HG03432 (cell line): Measurements from ENCODE around the gene FOXJ1.
A peak's percentile ranks its signal among the peaks of the same experiment; 100 is the strongest.

ENCODE experiments used
- ATAC-seq: cut with Tn5 transposase; IDR thresholded peaks from one replicate; pipeline ENCODE4 v1.9.1; 2021; ENCODE audit warnings: mild to moderate bottlenecking, moderate library complexity; ENCODE audit not compliant: unreplicated experiment

FOXJ1 gene

DNA sequence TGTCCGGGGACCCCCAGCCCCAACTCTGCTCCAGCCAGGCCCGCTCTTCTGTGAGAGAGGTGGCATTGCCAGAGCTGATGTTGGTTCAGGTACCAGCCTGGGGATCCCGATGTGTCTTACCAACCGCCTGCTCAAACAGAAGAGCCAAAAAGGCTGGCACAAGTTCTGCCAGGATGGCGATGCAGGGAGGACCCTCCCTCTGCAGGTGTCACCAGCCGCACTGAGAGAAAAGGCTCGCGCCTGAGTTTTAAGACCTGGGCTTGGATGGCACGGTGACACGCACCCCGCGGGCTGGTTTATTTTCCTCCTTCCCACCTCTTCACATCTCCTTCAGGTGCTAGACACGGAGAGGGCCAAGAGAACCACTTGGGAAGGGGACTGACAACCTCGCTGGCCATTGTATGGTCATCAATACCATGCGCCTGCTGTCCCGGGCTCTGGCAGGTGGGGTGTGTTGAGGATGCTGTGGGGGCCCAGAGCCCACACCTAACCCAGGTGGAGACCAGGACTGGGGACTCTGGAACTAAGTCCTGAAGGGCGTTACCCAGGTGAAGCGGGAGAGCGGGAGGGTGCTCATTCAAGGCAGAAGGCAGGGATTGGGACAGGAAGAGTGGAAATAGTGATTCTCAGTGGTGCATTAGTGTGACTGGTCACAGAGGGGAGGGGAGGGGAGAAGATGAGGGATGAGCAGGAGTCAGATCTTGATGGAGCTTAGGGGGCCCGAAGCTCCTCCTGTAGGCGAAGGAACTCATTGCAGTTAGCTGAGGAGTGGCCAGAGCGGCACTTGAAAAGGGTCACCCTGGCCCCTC, 16.3 kb downstream of the FOXJ1 start:
- ATAC-seq = no peak

DNA sequence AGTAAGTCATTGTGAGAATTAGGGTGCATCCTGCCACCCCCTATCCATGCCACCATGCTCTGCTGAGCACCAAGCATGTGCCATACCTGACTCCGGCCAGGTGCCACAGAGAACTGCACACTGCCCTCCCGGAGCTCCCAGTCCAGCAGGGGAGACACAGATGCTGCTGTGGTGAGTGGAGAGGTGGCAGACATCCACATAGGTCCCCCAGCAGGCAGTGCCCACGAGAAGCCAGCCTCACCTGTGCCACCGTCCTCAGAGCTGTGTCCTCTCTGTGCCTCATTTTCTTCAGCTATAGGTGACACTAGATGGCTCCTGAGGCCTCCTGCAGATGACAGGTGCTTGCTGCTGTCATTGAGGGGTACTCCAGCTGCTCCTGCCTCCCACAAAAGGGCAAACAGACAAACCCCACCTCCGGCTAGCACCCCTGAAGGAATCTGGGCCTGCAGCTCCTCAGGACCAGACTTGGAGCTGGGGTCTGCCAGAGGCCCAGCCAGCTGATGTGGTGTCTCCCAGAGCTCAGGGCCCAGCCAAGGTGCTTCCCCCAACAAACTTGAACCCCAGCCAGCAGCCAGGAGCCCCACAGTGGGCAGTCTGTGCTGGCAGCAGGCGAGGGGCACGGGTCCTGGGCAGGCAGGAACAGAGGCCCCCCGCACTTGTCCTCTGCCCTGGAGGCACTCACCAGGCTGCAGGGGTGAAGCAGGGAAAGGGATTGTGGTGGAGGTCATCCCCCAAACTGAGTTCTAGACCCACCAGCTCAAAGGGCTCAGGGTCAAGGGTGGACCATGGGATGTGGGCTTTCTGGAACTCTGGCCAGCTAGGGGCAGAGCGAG, 17.1 kb downstream of the FOXJ1 start:
- no peak for ATAC-seq

DNA sequence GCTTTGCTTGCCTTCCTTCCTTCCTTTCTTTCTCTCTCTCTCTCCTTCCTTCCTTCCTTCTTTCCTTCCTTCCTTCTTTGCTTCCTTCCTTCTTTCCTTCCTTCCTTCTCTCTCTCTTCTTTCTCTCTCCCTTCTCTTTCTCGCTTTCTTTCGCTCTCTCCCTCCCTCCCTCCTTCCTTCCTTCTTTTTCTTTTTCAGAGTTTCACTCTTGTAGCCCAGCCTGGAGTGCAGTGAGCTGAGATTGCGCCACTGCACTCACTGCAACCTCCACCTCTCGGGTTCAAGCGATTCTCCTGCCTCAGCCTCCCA, 17.9 kb downstream of the FOXJ1 start:
- no peak for ATAC-seq

DNA sequence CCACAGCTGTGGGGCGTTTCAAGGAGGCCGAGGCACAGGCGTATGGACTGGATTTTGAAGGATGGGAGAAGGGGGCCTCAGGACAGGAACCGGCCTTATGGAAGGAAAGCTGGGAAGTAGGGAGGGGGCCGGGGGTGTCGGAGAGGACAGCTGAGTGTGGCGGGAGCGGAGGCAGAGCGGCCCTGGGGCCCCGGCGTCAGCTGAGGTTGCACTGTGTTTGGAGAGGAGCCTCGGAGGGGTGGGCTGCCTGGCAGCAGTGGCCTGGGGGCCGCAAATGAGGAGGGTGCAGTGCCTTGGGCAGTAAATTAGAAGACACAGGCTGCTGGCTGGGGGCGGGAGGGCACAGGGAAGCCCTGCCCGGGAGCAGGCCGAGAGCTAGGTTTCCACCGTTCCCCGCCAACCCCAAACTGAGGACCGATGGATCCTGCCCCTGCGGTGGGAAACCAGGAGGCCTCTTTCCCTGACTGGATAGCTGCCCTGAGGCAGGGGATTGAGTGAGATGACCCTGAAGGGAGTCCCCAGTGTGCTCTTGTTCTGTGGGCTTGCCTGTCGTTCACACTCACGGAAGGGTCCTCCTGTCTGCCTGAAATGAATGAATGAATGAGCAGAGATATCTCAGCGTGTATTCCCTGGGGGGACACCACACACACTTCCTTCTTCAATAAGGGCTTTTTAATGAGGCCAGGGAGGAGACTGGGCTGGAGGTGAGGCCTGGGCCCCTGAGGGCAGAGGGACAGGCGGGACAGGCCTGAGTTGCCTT, 18.4 kb downstream of the FOXJ1 start:
- ATAC-seq = no peak

DNA sequence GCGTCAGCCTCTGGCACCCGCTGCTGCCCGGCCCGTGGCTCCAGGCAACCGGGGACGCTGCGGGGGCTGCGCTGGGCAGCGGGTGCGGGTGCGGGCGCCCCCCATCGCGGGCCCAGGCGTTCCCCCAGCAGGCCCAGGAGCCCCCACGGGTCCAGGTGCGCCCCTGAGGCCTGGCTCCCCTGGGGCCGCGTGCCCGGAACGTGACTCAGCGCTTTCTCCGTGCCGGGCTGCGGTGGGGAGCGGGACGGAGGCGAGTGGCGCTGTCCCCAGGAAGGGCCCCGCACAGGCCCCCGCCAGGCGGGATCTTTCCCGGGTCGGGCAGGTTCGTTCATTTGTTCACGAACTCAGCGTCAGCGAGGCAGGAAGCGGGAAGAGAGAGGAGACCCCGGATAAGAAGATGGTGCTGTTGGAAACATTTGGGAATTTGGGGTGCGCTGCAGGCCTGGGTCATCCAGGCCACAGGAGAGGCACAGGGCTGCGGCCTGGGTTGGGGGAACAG, 19.1 kb downstream of the FOXJ1 start:
- ATAC-seq = peak; percentile 21

DNA sequence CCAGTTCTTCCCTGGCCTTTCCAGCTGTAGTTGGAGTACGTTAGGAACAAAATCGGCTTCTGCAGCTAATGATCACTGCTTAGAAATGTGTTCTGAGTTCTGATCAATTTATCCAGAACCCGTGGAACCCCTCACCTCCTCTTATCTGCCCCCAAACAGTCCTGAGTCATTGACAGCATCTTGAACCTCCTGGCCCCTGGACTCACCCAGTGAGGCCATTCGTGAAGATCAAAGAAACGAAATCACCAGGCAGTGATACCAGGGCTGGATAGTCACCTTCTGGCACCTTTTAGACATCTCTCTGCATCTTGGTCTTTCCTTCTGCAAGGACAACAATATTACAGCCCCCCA, 20.4 kb downstream of the FOXJ1 start:
- no peak for ATAC-seq

DNA sequence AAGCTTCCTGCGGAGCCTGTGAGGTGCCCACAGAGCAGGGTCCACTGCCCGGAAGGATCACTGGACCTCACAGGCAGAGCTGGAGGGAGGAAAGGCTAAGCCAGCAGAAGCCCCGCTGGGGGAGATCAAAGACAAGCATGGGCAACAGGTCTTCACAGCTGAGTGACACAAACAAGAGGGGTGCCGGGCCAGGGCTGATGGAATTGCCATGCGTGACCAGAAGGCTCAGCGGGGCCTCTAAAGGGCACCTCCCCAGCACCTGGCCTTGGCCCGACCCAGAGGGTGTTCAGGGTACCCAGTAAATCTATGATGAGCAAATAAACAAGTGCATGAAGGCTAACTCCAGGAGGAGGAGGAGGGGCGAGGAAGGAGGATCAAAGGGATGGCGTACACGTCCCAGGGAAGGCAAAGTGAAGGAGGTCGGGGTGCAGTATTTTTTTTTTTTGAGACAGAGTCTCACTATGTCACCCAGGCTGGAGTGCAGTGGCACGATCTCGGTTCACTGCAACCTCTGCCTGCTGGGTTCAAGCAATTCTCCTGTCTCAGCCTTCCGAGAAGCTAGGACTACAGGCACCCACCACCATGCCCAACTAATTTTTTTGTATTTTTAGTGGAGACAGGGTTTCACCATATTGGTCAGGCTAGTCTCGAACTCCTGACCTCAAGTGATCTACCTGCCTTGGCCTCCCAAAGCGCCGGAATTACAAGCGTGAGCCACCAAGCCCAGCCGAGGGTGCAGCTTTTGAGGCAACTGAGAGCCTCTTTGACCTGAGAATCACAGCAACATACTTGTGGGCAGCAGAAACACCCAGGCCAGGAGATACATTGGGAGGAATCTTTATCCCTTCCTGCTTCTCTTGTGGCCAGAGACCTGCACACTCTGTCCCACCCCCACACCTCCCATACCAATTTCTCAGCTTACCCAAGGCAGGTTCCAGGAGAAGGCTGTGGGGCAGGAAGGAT, 21.4 kb downstream of the FOXJ1 start:
- ATAC-seq = no peak

DNA sequence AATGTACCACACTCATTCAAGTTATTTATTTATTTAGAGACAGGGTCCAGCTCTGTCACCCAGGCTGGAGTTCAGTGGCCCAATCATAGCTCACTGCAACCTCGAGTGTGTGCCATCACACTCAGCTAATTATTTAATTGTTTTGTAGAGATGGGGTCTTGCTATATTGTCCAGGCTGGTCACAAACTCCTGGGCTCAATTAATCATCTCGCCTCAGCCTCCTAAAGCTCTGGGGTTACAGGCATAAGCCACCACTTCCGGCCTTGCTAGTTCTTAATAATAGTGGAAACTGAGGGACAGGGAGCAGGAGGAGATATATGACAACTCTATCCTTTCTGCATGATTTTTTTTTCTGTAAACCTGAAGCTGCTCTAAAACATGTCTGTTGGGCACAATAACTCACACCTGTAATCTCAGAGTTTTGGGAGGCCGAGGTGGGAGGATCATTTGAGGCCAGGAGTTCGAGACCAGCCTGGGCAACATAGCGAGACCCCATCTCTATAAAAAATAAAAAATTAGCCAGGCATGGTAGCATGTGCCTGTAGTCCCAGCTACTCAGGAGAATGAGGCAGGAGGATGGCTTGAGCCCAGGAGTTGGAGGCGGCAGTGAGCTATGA, 25.8 kb downstream of the FOXJ1 start:
- ATAC-seq = no peak

DNA sequence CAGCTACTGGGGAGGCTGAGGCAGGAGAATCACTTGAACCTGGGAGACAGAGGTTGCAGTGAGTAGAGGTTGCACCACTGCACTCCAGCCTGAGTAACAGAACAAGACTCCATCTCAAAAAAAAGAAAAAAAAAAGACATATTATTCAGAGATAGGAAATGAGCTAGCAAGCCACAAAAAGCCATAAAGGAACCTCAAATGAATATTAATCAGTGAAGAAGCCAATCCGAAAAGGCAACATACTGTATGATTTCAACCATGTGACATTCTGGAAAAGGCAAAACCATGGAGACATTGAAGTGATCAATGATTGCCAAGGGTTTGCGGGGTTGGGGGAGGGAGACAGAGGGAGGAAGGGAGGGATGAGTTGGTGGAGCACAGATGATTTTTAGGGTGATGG, 29.1 kb downstream of the FOXJ1 start:
- ATAC-seq = no peak

DNA sequence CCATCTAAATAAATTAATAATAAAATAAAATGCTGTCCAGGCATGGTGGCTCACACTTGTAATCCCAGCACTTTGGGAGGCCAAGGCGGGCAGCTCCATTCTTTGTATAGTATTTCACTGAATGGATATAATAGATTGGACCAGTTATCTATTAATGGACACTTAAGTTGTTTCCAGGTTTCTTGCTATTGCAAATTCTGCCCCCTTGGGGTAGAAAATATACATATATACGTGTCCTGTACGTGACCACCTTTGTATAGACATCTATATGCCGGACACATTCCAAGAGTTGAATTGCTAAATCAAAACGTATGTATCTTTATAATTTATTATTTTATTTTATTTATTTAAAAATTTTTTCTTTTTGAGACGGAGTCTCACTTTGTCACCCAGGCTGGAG, 33.5 kb downstream of the FOXJ1 start:
- ATAC-seq = no peak

DNA sequence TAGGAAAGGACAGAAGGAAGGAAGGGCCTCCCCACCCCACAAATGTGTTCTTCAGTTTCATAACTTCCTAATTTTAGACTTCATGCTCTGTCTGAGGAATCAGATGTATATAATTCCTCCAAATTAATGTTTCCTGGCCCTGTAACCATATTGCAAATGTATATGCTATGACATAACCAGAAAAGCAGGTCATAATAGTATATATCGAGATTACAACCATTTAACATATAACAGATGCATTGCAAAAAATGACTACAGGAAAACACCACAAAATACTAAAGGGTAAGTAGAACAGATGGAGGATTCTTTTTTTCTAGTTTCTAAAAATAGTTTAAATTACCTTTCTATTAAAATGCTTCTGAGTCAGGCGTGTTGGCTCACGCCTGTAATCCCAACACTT, 34.3 kb downstream of the FOXJ1 start:
- ATAC-seq = no peak

DNA sequence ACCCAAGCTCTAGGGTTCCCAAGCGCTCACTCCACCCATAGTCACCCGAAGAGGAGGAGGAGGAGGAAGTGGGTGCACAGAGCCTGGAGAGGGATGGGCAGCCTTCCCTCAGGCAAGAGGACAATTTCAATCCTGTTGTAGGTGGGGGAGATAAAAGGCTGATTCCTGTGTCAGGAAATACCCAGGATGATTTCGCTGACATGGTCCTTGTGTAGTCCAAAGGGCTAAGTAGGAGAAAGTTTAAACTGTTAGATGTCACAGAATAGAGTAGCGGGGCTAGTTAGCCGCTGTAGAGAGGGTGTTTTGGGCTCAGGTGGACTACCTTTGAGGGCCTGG, 36.2 kb downstream of the FOXJ1 start:
- no peak for ATAC-seq

DNA sequence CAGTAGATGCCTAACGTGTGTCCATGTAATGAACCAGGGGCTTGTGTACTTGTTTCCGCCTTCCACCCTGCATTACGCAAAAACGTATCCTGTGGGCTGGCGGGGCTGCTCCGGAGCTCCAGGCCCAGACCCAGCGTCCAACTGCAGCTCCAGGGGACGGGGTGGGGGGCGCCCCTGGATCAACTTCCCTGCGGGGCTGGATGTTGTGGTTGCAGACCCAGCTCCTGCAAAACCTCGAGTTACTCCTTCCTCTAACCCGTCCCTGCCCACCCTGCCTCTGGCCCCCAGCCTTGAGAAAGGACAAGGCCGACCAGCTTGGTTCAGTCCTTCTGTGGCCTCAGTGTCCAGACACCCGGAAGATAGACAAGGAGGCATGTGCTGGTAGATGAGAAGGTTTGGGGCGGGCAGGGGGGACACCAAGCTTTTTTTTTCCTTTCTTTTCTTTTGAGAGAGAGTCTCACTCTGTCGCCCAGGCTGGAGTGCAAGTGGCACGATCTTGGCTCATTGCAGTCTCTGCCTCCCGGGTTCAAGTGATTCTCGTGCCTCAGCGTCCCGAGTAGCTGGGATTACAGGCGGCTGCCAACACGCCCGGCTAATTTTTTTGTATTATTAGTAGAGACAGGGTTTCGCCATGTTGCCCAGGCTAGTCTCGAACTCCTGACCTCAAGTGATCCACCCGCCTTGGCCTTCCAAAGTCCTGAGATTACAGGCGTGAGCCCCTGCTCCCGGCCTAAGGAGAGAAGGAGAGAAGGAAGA, 36.7 kb downstream of the FOXJ1 start:
- ATAC-seq = no peak

DNA sequence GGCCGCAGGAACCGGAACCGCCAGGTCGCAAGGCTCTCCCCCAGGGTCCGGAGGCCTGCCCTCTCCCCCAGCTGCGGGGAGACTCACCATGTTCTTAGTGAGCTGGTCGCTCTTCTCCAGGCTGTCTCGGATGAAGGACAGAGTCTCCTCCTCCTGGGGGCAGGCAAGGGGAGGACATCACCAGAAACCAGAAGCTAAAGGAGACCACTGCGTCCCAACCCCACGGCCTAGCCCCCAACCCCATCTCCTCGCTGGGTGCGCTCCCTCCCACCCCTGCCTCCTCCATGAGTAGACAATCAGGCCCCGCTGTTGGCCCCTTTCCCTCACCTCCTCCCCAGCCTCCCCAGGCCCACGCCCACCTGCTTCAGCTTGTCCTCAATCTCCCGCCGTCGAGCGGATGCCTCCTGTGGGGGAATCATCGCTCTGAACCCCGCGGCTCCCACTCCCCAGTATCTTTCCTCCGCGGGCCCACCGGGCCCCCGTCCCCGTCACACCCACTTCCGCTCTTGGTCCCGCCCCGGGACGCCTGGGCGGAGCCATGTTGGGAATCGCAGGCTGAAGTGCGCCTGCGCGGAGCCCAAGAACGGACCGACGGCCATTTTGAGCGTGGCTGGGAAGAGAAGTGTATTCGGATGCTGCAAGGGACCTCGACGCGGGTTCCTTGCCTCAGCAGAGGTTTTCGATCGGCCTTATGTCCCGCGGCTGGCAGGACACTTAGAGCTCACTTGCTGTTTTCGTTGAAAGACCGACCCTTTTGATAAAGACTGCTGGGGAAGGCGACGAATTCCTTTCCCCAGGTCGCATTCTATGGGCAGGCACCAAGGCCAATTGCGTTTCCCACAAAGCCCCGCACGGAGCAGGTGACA, 37.5 kb downstream of the FOXJ1 start, which contains the start of gene EXOC7:
Gene EXOC7 (minus strand): TSS at position 514 of the 866 bp plus-strand sequence. CDS start 95 bp downstream, at position 419.
- peak; percentile 81 for ATAC-seq

DNA sequence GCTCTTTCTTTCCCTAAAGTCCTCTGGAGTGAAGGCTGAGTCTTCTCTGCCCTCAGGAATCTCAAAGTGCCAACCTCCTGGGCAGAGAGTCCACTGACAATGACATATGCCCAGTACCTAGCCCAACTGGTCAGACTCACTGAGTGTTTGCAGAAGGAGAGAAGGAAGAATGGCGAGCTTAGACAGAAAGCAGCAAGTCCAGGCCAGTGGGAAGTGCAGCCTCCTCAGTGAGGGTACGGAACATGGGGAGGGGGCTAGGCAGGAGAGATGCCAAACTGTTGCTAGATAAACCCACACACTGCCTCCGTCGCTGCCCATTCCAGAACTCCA, 38.1 kb downstream of the FOXJ1 start:
- ATAC-seq = no peak

DNA sequence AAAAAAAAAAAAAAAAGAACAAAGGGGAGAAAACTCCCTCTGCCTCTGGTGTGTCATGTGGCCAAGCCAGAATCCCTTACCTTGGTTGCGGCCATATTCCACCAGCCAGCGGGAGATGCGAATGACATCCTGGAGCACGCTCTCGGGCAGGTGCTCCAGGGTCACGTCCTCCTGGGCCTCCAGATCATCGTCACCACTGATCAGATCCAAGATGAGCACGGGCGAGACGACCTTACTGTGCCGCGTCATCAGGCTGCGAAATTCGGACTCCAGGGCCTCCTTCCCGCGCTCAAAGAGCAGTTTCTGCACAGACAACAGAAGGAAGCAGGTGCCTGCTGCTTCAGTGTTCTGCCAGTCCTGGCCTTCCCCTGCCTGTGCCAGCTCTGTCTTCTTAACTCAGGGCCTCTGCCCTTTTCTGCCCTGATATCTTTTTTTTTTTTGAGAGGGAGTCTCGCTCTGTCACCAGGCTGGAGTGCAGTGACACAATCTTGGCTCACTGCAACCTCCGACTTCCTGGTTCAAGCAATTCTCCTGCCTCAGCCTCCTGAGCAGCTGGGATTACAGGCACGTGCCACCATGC, 43.2 kb downstream of the FOXJ1 start:
- ATAC-seq = no peak

DNA sequence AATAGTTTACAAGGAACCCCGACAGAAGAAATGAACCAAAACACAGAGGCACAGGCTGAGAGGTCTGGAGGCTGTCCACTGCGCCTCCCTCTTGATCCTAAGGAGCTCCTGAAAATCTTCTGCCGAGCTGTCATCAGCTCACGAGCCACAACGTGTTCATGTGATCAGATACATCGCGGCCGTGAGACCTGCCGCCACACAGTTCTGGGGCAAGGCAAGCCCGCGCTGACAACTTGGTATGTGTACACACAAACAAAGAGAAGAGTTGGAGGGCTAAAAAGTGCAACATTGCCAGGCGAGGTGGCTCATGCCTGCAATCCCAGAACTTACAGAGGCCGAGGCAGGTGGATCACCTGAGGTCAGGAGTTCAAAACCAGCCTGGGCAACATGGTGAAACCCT, 45.1 kb downstream of the FOXJ1 start:
- ATAC-seq = no peak

DNA sequence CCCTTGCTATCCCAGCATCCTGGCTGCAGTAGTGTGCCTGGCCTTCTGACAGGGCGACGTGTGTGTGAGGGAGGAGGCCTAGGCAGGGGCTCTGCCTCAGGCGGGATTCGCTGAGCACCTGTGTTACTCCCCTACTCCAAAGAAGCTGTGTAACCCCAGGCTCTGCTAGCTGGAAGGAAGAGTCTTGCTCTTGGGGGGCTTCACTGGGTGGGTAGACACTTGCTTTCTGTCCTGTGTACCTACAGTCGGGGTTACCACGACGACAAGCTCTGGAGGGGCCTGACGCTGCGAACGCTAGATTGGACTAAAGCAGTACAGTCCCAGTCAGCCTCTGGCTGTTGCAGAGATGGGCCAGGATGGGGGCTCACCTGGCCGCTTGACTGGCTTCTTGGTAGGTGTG, 47.0 kb downstream of the FOXJ1 start:
- no peak for ATAC-seq
